ENCODE data around the gene TIMM13. TPM values are rescaled to one million over a fixed set of nuclear protein-coding genes. Genes with fewer than 3 reads are reported as not detected.
A peak's percentile ranks its signal among the peaks of the same experiment; 100 is the strongest.
"Not testable (repeated sequence)": the region's sequence is repeated elsewhere in the genome, so short reads cannot be mapped to it uniquely, and the experiment has no call there.

The TIMM13 gene
- total RNA-seq, 2 donors from 2014 or later: 19.4 to 23.4 TPM

- peak overlapping the region; percentile 54 to 69 for H3K27ac ChIP-seq
These were observed 35.4 kb upstream of the TIMM13 start for GRCh38 chr19:2462635-2463421.

GRCh38 chr19:2461751-2462634, 34.6 kb upstream of the TIMM13 start:
- H3K4me1 ChIP-seq (ENCODE audit: control insufficient read depth in 1 of 2, low read depth in 2 of 2): peaks cover 0 to 22% of the 10 kb centered on the region in 2 donors

More at GRCh38 chr19:2462635-2463421, 35.4 kb upstream of the TIMM13 start:
- Histone ChIP-seq H3K4me1 (ENCODE audit: control insufficient read depth in 1 of 2, low read depth in 2 of 2) (peaks cover 0 to 14% of the 10 kb centered on the region in 2 donors), H3K4me3 (peak overlapping the region; percentile 74), H3K27me3 (replicated peaks; ENCODE audit: insufficient read depth) (no peaks in the 10 kb centered on the region), H3K36me3 (no peaks in the 10 kb centered on the region), H3K9me3 (no peaks in the 10 kb centered on the region)
- no peak for TF ChIP-seq CTCF (IDR thresholded peaks at IDR 0.05)
- peak; percentile 85 for ATAC-seq (ENCODE audit: insufficient number of reproducible peaks, low FRiP score, low read depth)
- peak; percentile 38 for DNase-seq (ENCODE audit: low spot score)

GRCh38 chr19:2460245-2460644, 32.9 kb upstream of the TIMM13 start:
- H3K27me3 ChIP-seq (replicated peaks; ENCODE audit: insufficient read depth): no peaks in the 10 kb centered on the region
- H3K9me3 ChIP-seq: no peaks in the 10 kb centered on the region
- DNase-seq (ENCODE audit: low spot score) (no peak), ATAC-seq (ENCODE audit: insufficient number of reproducible peaks, low FRiP score, low read depth) (no peak)
- no peaks in the 10 kb centered on the region for H3K36me3 ChIP-seq
- H3K4me3 ChIP-seq: no peak overlapping the region
- H3K4me1 ChIP-seq (ENCODE audit: control insufficient read depth in 1 of 2, low read depth in 2 of 2): peaks cover 7 to 33% of the 10 kb centered on the region in 2 donors
- no peak overlapping the region for H3K27ac ChIP-seq
- TF ChIP-seq CTCF (IDR thresholded peaks at IDR 0.05): no peak

More at GRCh38 chr19:2461751-2462634, 34.6 kb upstream of the TIMM13 start:
- ATAC-seq (ENCODE audit: insufficient number of reproducible peaks, low FRiP score, low read depth) (no peak), DNase-seq (ENCODE audit: low spot score) (no peak)
- H3K36me3 ChIP-seq: no peaks in the 10 kb centered on the region
- H3K9me3 ChIP-seq: no peaks in the 10 kb centered on the region
- peak overlapping the region; percentile 74 for H3K4me3 ChIP-seq
- peak; percentile 25 for TF ChIP-seq CTCF (IDR thresholded peaks at IDR 0.05)
- no peaks in the 10 kb centered on the region for H3K27me3 ChIP-seq (replicated peaks; ENCODE audit: insufficient read depth)
- no peak overlapping the region for H3K27ac ChIP-seq

- H3K36me3 ChIP-seq; H3K4me3 ChIP-seq; H3K27ac ChIP-seq; DNase-seq (ENCODE audit: low spot score); H3K9me3 ChIP-seq; H3K27me3 ChIP-seq (replicated peaks; ENCODE audit: insufficient read depth); ATAC-seq (ENCODE audit: insufficient number of reproducible peaks, low FRiP score, low read depth): not testable (repeated sequence)
- peaks cover 8 to 36% of the 10 kb centered on the region in 2 donors for H3K4me1 ChIP-seq (ENCODE audit: control insufficient read depth in 1 of 2, low read depth in 2 of 2)
These were observed 31.4 kb upstream of the TIMM13 start for GRCh38 chr19:2458776-2459175.

- Histone ChIP-seq H3K27ac (no peak overlapping the region), H3K4me1 (ENCODE audit: control insufficient read depth in 1 of 2, low read depth in 2 of 2) (peaks cover 8 to 36% of the 10 kb centered on the region in 2 donors), H3K4me3 (no peak overlapping the region), H3K27me3 (replicated peaks; ENCODE audit: insufficient read depth) (no peaks in the 10 kb centered on the region), H3K9me3 (no peaks in the 10 kb centered on the region), H3K36me3 (no peaks in the 10 kb centered on the region)
- ATAC-seq (ENCODE audit: insufficient number of reproducible peaks, low FRiP score, low read depth) (no peak), DNase-seq (ENCODE audit: low spot score) (no peak)
- TF ChIP-seq CTCF (IDR thresholded peaks at IDR 0.05): no peak
These were observed 30.7 kb upstream of the TIMM13 start for GRCh38 chr19:2458054-2458453.

All from thoracic aorta (tissue), 2 donors.